OCI-LY7 (cell line): ENCODE measurements around the gene UBE3A. TPM values are rescaled to one million over a fixed set of nuclear protein-coding genes. Genes with fewer than 3 reads are reported as not detected.

Experiments used
- BruUV-seq: library from RNA; stranded (reverse); fragments of 400-500 nt; replicated peaks from 2 replicates; lab custom pipeline; 2021; lab: Mats Ljungman, UMichigan
- CTCF ChIA-PET: fragments of 300-600 bp; sonication (Branson Sonifier 250); formaldehyde crosslinking; loops from one replicate; lab custom pipeline; 2022; ENCODE audit warnings: antibody characterized with exemption; ENCODE audit not compliant: unreplicated experiment; lab: Charles Lee
- POLR2A ChIA-PET: fragments of 300-600 bp; sonication (Branson Sonifier 250); formaldehyde crosslinking; loops from one replicate; lab custom pipeline; 2022; ENCODE audit warnings: antibody characterized with exemption; lab: Charles Lee
- DNase-seq: peaks from one replicate; pipeline ENCODE4 v3.0.0-alpha.2; 2015; ENCODE audit warnings: low spot score
- H2AFZ ChIP-seq: fragments of 200-600 bp; sonication (generic), shearing (Covaris generic); 2 replicates; pipeline ENCODE4 v1.6.1; 2014; ENCODE audit warnings: mild to moderate bottlenecking, antibody characterized with exemption, low read length, moderate library complexity
- H3K27ac ChIP-seq: fragments of 200-600 bp; sonication (generic); 2 replicates; pipeline ENCODE4 v1.5.1; 2014; ENCODE audit warnings: mixed run types, low read depth, mild to moderate bottlenecking, moderate library complexity, low read length, inconsistent platforms; ENCODE audit not compliant: poor library complexity, severe bottlenecking
- H3K36me3 ChIP-seq: fragments of 200-600 bp; sonication (generic); 2 replicates; pipeline ENCODE4 v1.6.1; 2014; ENCODE audit warnings: mild to moderate bottlenecking, antibody characterized with exemption, low read length, moderate library complexity, mixed read lengths; ENCODE audit not compliant: insufficient read depth
- H3K4me1 ChIP-seq: fragments of 200-600 bp; sonication (generic); 2 replicates; pipeline ENCODE4 v1.5.1; 2014; ENCODE audit warnings: mild to moderate bottlenecking, low read length; ENCODE audit not compliant: insufficient read depth, poor library complexity, severe bottlenecking
- H3K4me2 ChIP-seq: fragments of 200-600 bp; sonication (generic); 2 replicates; pipeline ENCODE4 v1.6.1; 2014; ENCODE audit warnings: mild to moderate bottlenecking, low read length
- H3K4me3 ChIP-seq: fragments of 200-600 bp; sonication (generic); 2 replicates; pipeline ENCODE4 v1.5.1; 2014; ENCODE audit warnings: mild to moderate bottlenecking, low read depth, low read length; ENCODE audit not compliant: poor library complexity, severe bottlenecking
- H3K79me2 ChIP-seq: fragments of 200-600 bp; sonication (generic); 2 replicates; pipeline ENCODE4 v1.6.1; 2016; ENCODE audit warnings: low read depth, mild to moderate bottlenecking, low read length, moderate library complexity, mixed read lengths; ENCODE audit not compliant: insufficient read depth
- H3K9me2 ChIP-seq: fragments of 200-600 bp; sonication (generic); 2 replicates; pipeline ENCODE4 v1.6.1; 2016; ENCODE audit warnings: mild to moderate bottlenecking, low read length, mixed read lengths; ENCODE audit not compliant: insufficient read depth
- H3K9me3 ChIP-seq: fragments of 200-600 bp; sonication (generic); 2 replicates; pipeline ENCODE4 v1.6.1; 2014; ENCODE audit warnings: mild to moderate bottlenecking, mixed run types, low read length, mixed read lengths
- H4K20me1 ChIP-seq: fragments of 200-600 bp; sonication (generic); 2 replicates; pipeline ENCODE4 v1.6.1; 2014; ENCODE audit warnings: mild to moderate bottlenecking, antibody characterized with exemption, low read length, moderate library complexity, mixed read lengths; ENCODE audit not compliant: insufficient read depth
- EZH2phosphoT487 ChIP-seq: fragments of 200-600 bp; sonication (generic); IDR thresholded peaks from 2 replicates; pipeline ENCODE4 v1.6.1; 2018; ENCODE audit warnings: low read depth, borderline replicate concordance, mild to moderate bottlenecking, mixed run types, antibody characterized with exemption, low read length, moderate library complexity, mixed read lengths
- intact Hi-C: fragments of 100-400 bp; cut with micrococcal nuclease; formaldehyde crosslinking; loops from one replicate; pipeline ENCODE4 v1.10.0; 2022; ENCODE audit not compliant: unreplicated experiment
- total RNA-seq, 2 experiments: library from RNA; depleted of rRNA in 1 of 2; stranded (reverse); fragments of >200 nt in 1 of 2; shearing (Covaris generic) in 1 of 2; gene quantifications; 2 replicates each; pipeline ENCODE4 v1.2.3, GENCODE V29; 2014 to 2022
- TF ChIP-seq, protein P1 (sequence below): fragments of 200-600 bp; sonication (generic); conservative IDR thresholded peaks from 2 replicates; pipeline ENCODE4 v1.5.1; 2014; ENCODE audit warnings: mild to moderate bottlenecking, antibody characterized with exemption, low read length, moderate library complexity, mixed read lengths

Gene UBE3A
- total RNA-seq, 2 experiments from 2014 or later = 95.9 to 158 TPM

DNA sequence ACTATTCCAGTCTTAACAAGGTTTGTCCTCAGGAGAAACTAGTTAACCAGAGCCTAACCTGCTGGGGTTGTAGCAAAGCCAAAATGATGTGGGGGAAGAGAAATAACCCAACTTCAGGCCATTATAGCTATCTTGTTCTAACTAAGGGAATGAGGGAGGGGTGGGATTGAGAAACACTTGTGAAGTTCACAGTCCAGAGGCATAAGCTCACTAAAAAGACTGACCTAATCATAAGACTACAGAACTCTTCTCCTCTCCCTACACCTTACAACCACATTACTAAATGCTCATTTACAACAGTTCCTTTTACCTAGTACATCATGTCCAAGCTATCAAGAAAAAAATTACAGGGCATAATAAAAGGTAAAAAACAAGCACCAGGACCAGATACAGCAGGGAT is 52.8 kb downstream of the UBE3A start:
- Histone ChIP-seq H4K20me1 (no peaks in the 10 kb centered on the region), H3K4me2 (no peak overlapping the region), H3K27ac (no peak overlapping the region), H3K9me3 (peaks cover 17% of the 10 kb centered on the region; the same call in 1 of the 2 replicates), H3K9me2 (no peaks in the 10 kb centered on the region), H2AFZ (no peak overlapping the region), H3K36me3 (peaks cover 100% of the 10 kb centered on the region), H3K4me1 (no peaks in the 10 kb centered on the region), H3K79me2 (peaks cover 98% of the 10 kb centered on the region), H3K4me3 (no peak overlapping the region)
- intact Hi-C loops = no loop called here
- DNase-seq = no peak
- ChIA-PET POLR2A (interaction anchor here (0.8 to 1.8 kb wide), 6 partner anchors 10 to 625 kb away, joined by 3 to 9 read pairs (median 4); no protein-coding TSS in a partner anchor), CTCF (no interaction called here)
- no TSS peak for BruUV-seq
- TF ChIP-seq EZH2phosphoT487 = no peak
- TF ChIP-seq, protein P1, sequence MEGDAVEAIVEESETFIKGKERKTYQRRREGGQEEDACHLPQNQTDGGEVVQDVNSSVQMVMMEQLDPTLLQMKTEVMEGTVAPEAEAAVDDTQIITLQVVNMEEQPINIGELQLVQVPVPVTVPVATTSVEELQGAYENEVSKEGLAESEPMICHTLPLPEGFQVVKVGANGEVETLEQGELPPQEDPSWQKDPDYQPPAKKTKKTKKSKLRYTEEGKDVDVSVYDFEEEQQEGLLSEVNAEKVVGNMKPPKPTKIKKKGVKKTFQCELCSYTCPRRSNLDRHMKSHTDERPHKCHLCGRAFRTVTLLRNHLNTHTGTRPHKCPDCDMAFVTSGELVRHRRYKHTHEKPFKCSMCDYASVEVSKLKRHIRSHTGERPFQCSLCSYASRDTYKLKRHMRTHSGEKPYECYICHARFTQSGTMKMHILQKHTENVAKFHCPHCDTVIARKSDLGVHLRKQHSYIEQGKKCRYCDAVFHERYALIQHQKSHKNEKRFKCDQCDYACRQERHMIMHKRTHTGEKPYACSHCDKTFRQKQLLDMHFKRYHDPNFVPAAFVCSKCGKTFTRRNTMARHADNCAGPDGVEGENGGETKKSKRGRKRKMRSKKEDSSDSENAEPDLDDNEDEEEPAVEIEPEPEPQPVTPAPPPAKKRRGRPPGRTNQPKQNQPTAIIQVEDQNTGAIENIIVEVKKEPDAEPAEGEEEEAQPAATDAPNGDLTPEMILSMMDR = no peak

DNA sequence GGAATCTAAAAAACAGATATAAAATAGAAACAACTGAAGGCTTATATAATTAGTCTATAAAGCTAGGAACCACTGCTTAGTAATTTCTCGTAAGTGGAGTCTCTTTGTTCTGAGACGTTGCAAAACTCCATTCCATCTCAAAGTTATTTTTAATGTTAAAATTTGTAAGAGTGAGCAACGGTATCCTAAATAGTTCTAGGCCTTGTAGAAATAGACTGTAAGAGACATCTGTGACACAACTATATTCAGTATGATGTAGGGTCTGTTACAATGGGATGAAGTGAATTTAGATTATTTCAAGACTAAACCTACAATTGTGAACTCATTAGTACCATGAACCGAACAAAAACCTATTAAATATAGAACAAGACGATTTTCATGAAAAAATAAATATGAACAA is 57.2 kb downstream of the UBE3A start:
- POLR2A ChIA-PET = no interaction called here
- CTCF ChIA-PET = no interaction called here
- intact Hi-C loops = no loop called here
- no TSS peak for BruUV-seq
- Histone ChIP-seq H3K4me3 (no peak overlapping the region), H3K9me3 (peaks cover 26% of the 10 kb centered on the region; the same call in 1 of the 2 replicates), H3K36me3 (peaks cover 100% of the 10 kb centered on the region), H3K27ac (no peak overlapping the region), H3K9me2 (no peaks in the 10 kb centered on the region), H4K20me1 (no peaks in the 10 kb centered on the region), H3K79me2 (peaks cover 100% of the 10 kb centered on the region), H3K4me1 (no peaks in the 10 kb centered on the region), H2AFZ (no peak overlapping the region), H3K4me2 (no peak overlapping the region)
- no peak for DNase-seq
- no peak for TF ChIP-seq EZH2phosphoT487

- no peak for DNase-seq
- Histone ChIP-seq H3K27ac (no peak overlapping the region), H3K36me3 (peaks cover 100% of the 10 kb centered on the region), H2AFZ (no peak overlapping the region), H3K4me3 (no peak overlapping the region), H3K4me1 (no peaks in the 10 kb centered on the region), H3K4me2 (no peak overlapping the region), H4K20me1 (no peaks in the 10 kb centered on the region), H3K79me2 (peaks cover 95% of the 10 kb centered on the region), H3K9me3 (peaks cover 14% of the 10 kb centered on the region; the same call in 1 of the 2 replicates), H3K9me2 (no peaks in the 10 kb centered on the region)
- ChIA-PET POLR2A (interaction anchor here (0.7 to 1.7 kb wide), 5 partner anchors 9 to 56 kb away, joined by 3 to 5 read pairs (median 4); no protein-coding TSS in a partner anchor), CTCF (no interaction called here)
- TF ChIP-seq EZH2phosphoT487 = no peak
- TF ChIP-seq, protein P1 = no peak
- intact Hi-C loops = no loop called here
- no TSS peak for BruUV-seq
Measured at GRCh38 chr15:25378501-25378901, 60.3 kb downstream of the UBE3A start.
